ENCODE data around the gene VWC2. TPM values are rescaled to one million over a fixed set of nuclear protein-coding genes. Genes with fewer than 3 reads are reported as not detected.
A peak's percentile ranks its signal among the peaks of the same experiment; 100 is the strongest.

VWC2 gene
- total and polyA plus RNA-seq, 2 of the 8 experiments (the other 6 are each of a cell fraction or from before 2014, with no cell fraction given): 0.24 to 0.30 TPM

DNA sequence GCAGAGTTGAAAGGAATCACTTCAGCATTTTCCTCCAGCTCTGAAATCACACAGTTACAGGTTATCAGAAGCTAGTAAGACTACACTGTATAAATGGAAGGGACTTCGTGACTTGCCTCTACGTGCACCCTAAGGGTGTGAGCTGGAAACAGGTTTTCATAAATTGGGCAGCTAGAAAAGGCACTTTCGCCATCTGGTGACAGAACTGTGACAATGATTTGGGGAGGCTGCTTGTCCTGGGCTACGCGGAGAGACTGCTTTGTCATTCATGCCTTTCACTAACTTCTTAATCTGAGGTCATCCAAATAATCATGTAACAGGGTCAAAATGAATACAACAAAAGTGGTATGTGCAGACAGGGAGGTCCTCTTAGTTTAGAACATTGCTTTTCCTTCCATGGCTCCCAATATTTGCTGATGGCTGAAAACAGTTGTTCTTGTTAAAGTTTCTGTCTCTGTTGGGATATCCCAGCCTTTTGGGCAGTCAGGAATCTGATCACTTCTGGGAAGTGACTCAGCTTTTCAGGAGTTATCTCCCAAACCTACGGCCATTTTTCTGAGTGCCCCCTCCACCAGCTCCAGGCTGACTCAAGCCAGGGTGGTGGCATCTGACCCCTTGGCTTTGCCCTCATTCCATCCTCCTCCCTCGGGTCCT is 17.8 kb downstream of the VWC2 start (continued):
- TF ChIP-seq, protein P1, sequence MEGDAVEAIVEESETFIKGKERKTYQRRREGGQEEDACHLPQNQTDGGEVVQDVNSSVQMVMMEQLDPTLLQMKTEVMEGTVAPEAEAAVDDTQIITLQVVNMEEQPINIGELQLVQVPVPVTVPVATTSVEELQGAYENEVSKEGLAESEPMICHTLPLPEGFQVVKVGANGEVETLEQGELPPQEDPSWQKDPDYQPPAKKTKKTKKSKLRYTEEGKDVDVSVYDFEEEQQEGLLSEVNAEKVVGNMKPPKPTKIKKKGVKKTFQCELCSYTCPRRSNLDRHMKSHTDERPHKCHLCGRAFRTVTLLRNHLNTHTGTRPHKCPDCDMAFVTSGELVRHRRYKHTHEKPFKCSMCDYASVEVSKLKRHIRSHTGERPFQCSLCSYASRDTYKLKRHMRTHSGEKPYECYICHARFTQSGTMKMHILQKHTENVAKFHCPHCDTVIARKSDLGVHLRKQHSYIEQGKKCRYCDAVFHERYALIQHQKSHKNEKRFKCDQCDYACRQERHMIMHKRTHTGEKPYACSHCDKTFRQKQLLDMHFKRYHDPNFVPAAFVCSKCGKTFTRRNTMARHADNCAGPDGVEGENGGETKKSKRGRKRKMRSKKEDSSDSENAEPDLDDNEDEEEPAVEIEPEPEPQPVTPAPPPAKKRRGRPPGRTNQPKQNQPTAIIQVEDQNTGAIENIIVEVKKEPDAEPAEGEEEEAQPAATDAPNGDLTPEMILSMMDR (IDR thresholded peaks at IDR 0.05; ENCODE audit: control extremely low read depth in 1 of 3, insufficient read depth in 1 of 3, low read depth in 1 of 3, low read length in 3 of 3): peak; percentile 48 to 69 (median 54); a peak in 3 of 4 replicates
- TF ChIP-seq KDM1A (IDR thresholded peaks at IDR 0.05; ENCODE audit: borderline replicate concordance, low read length) (no peak), CREB1 (IDR thresholded peaks at IDR 0.05) (no peak), RBBP5 (IDR thresholded peaks at IDR 0.05; ENCODE audit: borderline replicate concordance, low read depth, low read length) (no peak), EZH2 (IDR thresholded peaks at IDR 0.05; ENCODE audit: low read depth, low read length, severe bottlenecking) (no peak), GABPA (IDR thresholded peaks at IDR 0.05; ENCODE audit: borderline replicate concordance, insufficient read depth, low read length) (no peak), SP1 (IDR thresholded peaks at IDR 0.05; ENCODE audit: low read depth, low read length) (no peak), TEAD4 (IDR thresholded peaks at IDR 0.05; ENCODE audit: low read depth, low read length) (no peak), CBX8 (IDR thresholded peaks at IDR 0.05; ENCODE audit: borderline replicate concordance, low read depth, low read length) (no peak), TBP (IDR thresholded peaks at IDR 0.05; ENCODE audit: low read depth, low read length) (no peak), RAD21 (IDR thresholded peaks at IDR 0.05 in 1 of 2, conservative IDR thresholded peaks at IDR 0.05 in 1 of 2; ENCODE audit: low read depth in 2 of 2, low read length in 2 of 2) (peak; percentile 81 to 86), BACH1 (IDR thresholded peaks at IDR 0.05; ENCODE audit: low read length) (peak; percentile 86), FOSL1 (IDR thresholded peaks at IDR 0.05; ENCODE audit: insufficient read depth, low read depth, low read length) (no peak), RFX5 (IDR thresholded peaks at IDR 0.05; ENCODE audit: borderline replicate concordance, low read depth, low read length) (no peak), POLR2A (IDR thresholded peaks at IDR 0.05; ENCODE audit: control extremely low read depth in 1 of 2, low read depth in 2 of 2, low read length in 2 of 2) (no peak), CBX5 (IDR thresholded peaks at IDR 0.05; ENCODE audit: low read depth, low read length) (no peak)
- TF ChIP-seq, protein P2, sequence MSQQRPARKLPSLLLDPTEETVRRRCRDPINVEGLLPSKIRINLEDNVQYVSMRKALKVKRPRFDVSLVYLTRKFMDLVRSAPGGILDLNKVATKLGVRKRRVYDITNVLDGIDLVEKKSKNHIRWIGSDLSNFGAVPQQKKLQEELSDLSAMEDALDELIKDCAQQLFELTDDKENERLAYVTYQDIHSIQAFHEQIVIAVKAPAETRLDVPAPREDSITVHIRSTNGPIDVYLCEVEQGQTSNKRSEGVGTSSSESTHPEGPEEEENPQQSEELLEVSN (IDR thresholded peaks at IDR 0.05): peak; percentile 48; the same call in 1 of the 2 replicates
- TF ChIP-seq, protein P3, sequence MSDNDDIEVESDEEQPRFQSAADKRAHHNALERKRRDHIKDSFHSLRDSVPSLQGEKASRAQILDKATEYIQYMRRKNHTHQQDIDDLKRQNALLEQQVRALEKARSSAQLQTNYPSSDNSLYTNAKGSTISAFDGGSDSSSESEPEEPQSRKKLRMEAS (IDR thresholded peaks at IDR 0.05): peak; percentile 18; the same call in 1 of the 2 replicates
- TF ChIP-seq, protein P4, sequence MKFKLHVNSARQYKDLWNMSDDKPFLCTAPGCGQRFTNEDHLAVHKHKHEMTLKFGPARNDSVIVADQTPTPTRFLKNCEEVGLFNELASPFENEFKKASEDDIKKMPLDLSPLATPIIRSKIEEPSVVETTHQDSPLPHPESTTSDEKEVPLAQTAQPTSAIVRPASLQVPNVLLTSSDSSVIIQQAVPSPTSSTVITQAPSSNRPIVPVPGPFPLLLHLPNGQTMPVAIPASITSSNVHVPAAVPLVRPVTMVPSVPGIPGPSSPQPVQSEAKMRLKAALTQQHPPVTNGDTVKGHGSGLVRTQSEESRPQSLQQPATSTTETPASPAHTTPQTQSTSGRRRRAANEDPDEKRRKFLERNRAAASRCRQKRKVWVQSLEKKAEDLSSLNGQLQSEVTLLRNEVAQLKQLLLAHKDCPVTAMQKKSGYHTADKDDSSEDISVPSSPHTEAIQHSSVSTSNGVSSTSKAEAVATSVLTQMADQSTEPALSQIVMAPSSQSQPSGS (IDR thresholded peaks at IDR 0.05; ENCODE audit: low read length): no peak; the same call in 1 of the 2 replicates

Data from H1 (cell line).